ENCODE measurements around the gene MT2A. TPM values are rescaled to one million over a fixed set of nuclear protein-coding genes. Genes with fewer than 3 reads are reported as not detected.

The MT2A gene
- total RNA-seq, 1 experiment from 2014 or later, result 673 TPM

DNA sequence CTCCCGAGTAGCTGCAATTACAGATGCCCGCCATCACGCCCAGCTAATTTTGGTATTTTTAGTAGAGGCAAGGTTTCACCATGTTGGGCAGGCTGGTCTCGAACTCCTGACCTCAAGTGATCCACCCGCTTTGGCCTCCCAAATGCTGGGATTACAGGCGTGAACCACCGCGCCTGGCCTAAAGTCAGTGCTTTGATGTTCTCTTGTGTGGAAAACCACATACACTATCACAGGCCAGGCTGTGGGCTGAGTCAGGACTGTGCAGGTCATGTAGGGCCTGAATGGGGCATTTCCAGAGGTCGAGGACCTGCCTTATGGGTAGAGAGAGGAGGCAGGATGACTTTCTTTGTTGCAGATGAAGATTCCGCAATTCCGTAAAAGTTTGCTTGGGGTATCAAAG is 24.1 kb upstream of the MT2A start:
- ChIA-PET POLR2A (no interaction called here), CTCF (no interaction called here)
- no peak overlapping the region for H3K27ac ChIP-seq (ENCODE audit: low read length)
- in situ Hi-C loops (cut with HindIII; ENCODE audit: low pct_unique_long_range_greater_than_20kb, low sequenced_read_pairs), result no loop called here
- DNase-seq (ENCODE audit: low read depth, low spot score) (no peak), ATAC-seq (no peak)
- intact Hi-C loops (cut with micrococcal nuclease; ENCODE audit: unreplicated experiment), result no loop called here
- H3K27me3 ChIP-seq (ENCODE audit: control insufficient read depth, insufficient read depth, low read length), result no peaks in the 10 kb centered on the region; the same call in 1 of the 2 replicates
- no peaks in the 10 kb centered on the region for H3K4me1 ChIP-seq (ENCODE audit: control insufficient read depth, insufficient read depth, low read length)
- no TSS peak for BruUV-seq (replicated peaks)
- H3K36me3 ChIP-seq (ENCODE audit: control insufficient read depth, insufficient read depth, low read length), result no peaks in the 10 kb centered on the region
- no peaks in the 10 kb centered on the region for H3K9me3 ChIP-seq (ENCODE audit: control insufficient read depth, insufficient read depth, low read depth, low read length)
- TF ChIP-seq TCF7L2 (IDR thresholded peaks at IDR 0.05; ENCODE audit: low read depth, low read length) (no peak), SIN3A (IDR thresholded peaks at IDR 0.05; ENCODE audit: borderline replicate concordance, insufficient read depth, low read depth, low read length) (no peak), POLR2AphosphoS5 (IDR thresholded peaks at IDR 0.05; ENCODE audit: low read depth, low read length) (no peak)
- TF ChIP-seq, protein P1, sequence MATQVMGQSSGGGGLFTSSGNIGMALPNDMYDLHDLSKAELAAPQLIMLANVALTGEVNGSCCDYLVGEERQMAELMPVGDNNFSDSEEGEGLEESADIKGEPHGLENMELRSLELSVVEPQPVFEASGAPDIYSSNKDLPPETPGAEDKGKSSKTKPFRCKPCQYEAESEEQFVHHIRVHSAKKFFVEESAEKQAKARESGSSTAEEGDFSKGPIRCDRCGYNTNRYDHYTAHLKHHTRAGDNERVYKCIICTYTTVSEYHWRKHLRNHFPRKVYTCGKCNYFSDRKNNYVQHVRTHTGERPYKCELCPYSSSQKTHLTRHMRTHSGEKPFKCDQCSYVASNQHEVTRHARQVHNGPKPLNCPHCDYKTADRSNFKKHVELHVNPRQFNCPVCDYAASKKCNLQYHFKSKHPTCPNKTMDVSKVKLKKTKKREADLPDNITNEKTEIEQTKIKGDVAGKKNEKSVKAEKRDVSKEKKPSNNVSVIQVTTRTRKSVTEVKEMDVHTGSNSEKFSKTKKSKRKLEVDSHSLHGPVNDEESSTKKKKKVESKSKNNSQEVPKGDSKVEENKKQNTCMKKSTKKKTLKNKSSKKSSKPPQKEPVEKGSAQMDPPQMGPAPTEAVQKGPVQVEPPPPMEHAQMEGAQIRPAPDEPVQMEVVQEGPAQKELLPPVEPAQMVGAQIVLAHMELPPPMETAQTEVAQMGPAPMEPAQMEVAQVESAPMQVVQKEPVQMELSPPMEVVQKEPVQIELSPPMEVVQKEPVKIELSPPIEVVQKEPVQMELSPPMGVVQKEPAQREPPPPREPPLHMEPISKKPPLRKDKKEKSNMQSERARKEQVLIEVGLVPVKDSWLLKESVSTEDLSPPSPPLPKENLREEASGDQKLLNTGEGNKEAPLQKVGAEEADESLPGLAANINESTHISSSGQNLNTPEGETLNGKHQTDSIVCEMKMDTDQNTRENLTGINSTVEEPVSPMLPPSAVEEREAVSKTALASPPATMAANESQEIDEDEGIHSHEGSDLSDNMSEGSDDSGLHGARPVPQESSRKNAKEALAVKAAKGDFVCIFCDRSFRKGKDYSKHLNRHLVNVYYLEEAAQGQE (IDR thresholded peaks at IDR 0.05; ENCODE audit: insufficient read depth in 1 of 2, low read depth in 2 of 2, low read length in 1 of 2), result no peak
- TF ChIP-seq, protein P2, sequence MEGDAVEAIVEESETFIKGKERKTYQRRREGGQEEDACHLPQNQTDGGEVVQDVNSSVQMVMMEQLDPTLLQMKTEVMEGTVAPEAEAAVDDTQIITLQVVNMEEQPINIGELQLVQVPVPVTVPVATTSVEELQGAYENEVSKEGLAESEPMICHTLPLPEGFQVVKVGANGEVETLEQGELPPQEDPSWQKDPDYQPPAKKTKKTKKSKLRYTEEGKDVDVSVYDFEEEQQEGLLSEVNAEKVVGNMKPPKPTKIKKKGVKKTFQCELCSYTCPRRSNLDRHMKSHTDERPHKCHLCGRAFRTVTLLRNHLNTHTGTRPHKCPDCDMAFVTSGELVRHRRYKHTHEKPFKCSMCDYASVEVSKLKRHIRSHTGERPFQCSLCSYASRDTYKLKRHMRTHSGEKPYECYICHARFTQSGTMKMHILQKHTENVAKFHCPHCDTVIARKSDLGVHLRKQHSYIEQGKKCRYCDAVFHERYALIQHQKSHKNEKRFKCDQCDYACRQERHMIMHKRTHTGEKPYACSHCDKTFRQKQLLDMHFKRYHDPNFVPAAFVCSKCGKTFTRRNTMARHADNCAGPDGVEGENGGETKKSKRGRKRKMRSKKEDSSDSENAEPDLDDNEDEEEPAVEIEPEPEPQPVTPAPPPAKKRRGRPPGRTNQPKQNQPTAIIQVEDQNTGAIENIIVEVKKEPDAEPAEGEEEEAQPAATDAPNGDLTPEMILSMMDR (IDR thresholded peaks at IDR 0.05), result no peak
- no peak overlapping the region for H3K4me3 ChIP-seq (ENCODE audit: low read depth in 2 of 2, low read length in 2 of 2)

DNA sequence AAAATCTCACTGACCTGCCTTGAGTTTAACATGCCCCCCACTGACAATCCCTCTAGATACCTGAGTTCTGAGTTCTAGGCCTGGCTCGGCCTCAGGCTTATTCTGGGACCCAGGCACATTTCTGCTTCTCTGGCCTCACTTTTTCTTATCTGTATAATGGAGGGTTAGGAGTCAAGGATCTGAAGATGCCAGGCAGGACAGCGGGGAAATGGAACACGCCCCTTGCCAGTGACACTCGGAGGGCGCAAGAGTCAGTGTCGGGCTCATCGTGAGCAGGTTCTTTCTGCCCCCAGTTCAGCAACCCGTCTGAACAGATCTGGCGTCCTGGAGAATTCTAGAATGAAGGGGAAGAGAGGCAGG is 19.6 kb upstream of the MT2A start:
- POLR2A ChIA-PET, result no interaction called here
- Histone ChIP-seq H3K4me1 (ENCODE audit: control insufficient read depth, insufficient read depth, low read length) (no peaks in the 10 kb centered on the region), H3K4me3 (ENCODE audit: low read depth in 2 of 2, low read length in 2 of 2) (peak overlapping the region in 1 of 2 experiments; percentile 16; a peak in 1 of 4 replicates), H3K36me3 (ENCODE audit: control insufficient read depth, insufficient read depth, low read length) (no peaks in the 10 kb centered on the region), H3K27ac (ENCODE audit: low read length) (no peak overlapping the region), H3K27me3 (ENCODE audit: control insufficient read depth, insufficient read depth, low read length) (no peaks in the 10 kb centered on the region; the same call in 1 of the 2 replicates), H3K9me3 (ENCODE audit: control insufficient read depth, insufficient read depth, low read depth, low read length) (no peaks in the 10 kb centered on the region)
- DNase-seq (ENCODE audit: low read depth, low spot score) (no peak), ATAC-seq (no peak)
- intact Hi-C loops (cut with micrococcal nuclease; ENCODE audit: unreplicated experiment), result no loop called here
- TF ChIP-seq POLR2AphosphoS5 (IDR thresholded peaks at IDR 0.05; ENCODE audit: low read depth, low read length) (no peak), TCF7L2 (IDR thresholded peaks at IDR 0.05; ENCODE audit: low read depth, low read length) (no peak), SIN3A (IDR thresholded peaks at IDR 0.05; ENCODE audit: borderline replicate concordance, insufficient read depth, low read depth, low read length) (no peak)
- TF ChIP-seq, protein P1 (IDR thresholded peaks at IDR 0.05; ENCODE audit: insufficient read depth in 1 of 2, low read depth in 2 of 2, low read length in 1 of 2), result no peak
- TF ChIP-seq, protein P2 (IDR thresholded peaks at IDR 0.05), result no peak
- CTCF ChIA-PET, result no interaction called here
- no TSS peak for BruUV-seq (replicated peaks)
- in situ Hi-C loops (cut with HindIII; ENCODE audit: low pct_unique_long_range_greater_than_20kb, low sequenced_read_pairs), result no loop called here
